SK-N-MC (cell line): ENCODE measurements around the gene EGFL8.
"Not testable (repeated sequence)": the region's sequence is repeated elsewhere in the genome, so short reads cannot be mapped to it uniquely, and the experiment has no call there.

Experiments
- DNase-seq: peaks from one replicate; pipeline ENCODE4 v3.0.0-alpha.2; 2011; ENCODE audit warnings: low read depth, low spot score
- H3K27ac ChIP-seq: fragments of 200-600 bp; sonication (generic); 2 replicates; pipeline ENCODE4 v1.5.1; 2016; ENCODE audit warnings: mixed run types
- H3K36me3 ChIP-seq: fragments of 200-600 bp; sonication (generic); 2 replicates; pipeline ENCODE4 v1.6.1; 2017; ENCODE audit warnings: antibody characterized with exemption, low read length, mixed read lengths; ENCODE audit not compliant: insufficient read depth
- H3K4me3 ChIP-seq: fragments of 200-600 bp; sonication (generic); 2 replicates; pipeline ENCODE4 v1.5.1; 2016
- H3K9ac ChIP-seq: fragments of 200-600 bp; sonication (generic); 2 replicates; pipeline ENCODE4 v1.8.0; 2017; ENCODE audit warnings: mixed run types, mixed read lengths; ENCODE audit not compliant: insufficient read length
- H3K9me3 ChIP-seq: fragments of 200-600 bp; sonication (generic); 2 replicates; pipeline ENCODE4 v1.6.1; 2017; ENCODE audit warnings: low read depth, mild to moderate bottlenecking, antibody characterized with exemption, low read length, moderate library complexity, mixed read lengths
- EZH2 ChIP-seq: fragments of 200-600 bp; sonication (generic); IDR thresholded peaks from one replicate; pipeline ENCODE4 v1.6.1; 2017; ENCODE audit warnings: antibody characterized with exemption
- FOXP2 ChIP-seq: optimal IDR thresholded peaks from 2 replicates; pipeline ENCODE3; 2011; ENCODE audit warnings: mild to moderate bottlenecking, moderate library complexity; ENCODE audit not compliant: insufficient read depth; ENCODE audit errors: extremely low read length, control extremely low read depth
- POLR2AphosphoS5 ChIP-seq: IDR thresholded peaks from 2 replicates; pipeline ENCODE4 v1.6.1; 2012; ENCODE audit warnings: mild to moderate bottlenecking, low read depth, low read length, borderline replicate concordance

The EGFL8 gene

DNA sequence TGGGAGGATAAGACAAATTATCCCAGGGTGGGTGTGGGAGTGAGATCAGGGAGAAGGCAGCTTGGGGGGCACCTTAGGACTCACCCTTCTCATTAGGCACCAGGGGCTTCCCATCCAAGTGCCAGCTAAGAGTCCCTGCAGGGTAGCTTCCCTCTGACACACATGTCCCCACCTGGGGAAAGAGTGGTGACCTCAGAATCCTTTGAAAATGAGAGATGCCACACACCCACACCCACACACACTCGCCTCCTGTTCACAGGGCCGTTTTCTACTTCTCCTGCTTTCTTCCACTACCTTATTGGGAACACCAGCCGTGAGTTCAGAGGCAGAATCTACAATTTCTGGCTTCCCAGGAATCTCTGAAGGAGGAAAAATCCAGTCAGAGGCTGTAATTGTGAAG lies 18.6 kb downstream of the EGFL8 start:
- TF ChIP-seq EZH2 (no peak), POLR2AphosphoS5 (0 out of 2 replicates have a peak, but pooled peaks have one; percentile 2)
- H3K9ac ChIP-seq = no peak overlapping the region
- H3K4me3 ChIP-seq = no peak overlapping the region
- DNase-seq = no peak
- H3K27ac ChIP-seq = peak overlapping the region; percentile 63; the same call in 1 of the 2 replicates
- peaks cover 42% of the 10 kb centered on the region for H3K36me3 ChIP-seq
- no peaks in the 10 kb centered on the region for H3K9me3 ChIP-seq

- TF ChIP-seq POLR2AphosphoS5 (peak; percentile 10; the same call in 1 of the 2 replicates), FOXP2 (no peak), EZH2 (no peak)
- Histone ChIP-seq H3K36me3 (peaks cover 46% of the 10 kb centered on the region), H3K4me3 (no peak overlapping the region), H3K9me3 (no peaks in the 10 kb centered on the region), H3K27ac (peak overlapping the region; percentile 63; the same call in 1 of the 2 replicates), H3K9ac (no peak overlapping the region)
- DNase-seq = no peak
Measured at GRCh38 chr6:32183483-32184083, 19.2 kb downstream of the EGFL8 start.

- H3K9me3 ChIP-seq = no peaks in the 10 kb centered on the region
- H3K9ac ChIP-seq = no peak within 1 kb of the TSS
- TF ChIP-seq EZH2 (no peak), FOXP2 (no peak), POLR2AphosphoS5 (peak; percentile 41)
- peak within 1 kb of the TSS; percentile 63; the same call in 1 of the 2 replicates for H3K27ac ChIP-seq
- H3K4me3 ChIP-seq = no peak within 1 kb of the TSS
- peaks cover 46% of the 10 kb centered on the region for H3K36me3 ChIP-seq
- no peak for DNase-seq
Measured at GRCh38 chr6:32184084-32184640, 19.8 kb downstream of the EGFL8 start, which contains the start of gene AGER. TSS of gene AGER (minus strand) at chr6:32184253. CDS start at chr6:32184222, 31 bp downstream.

GRCh38 chr6:32185681-32186131 lies 21.3 kb downstream of the EGFL8 start:
- peaks cover 43% of the 10 kb centered on the region for H3K36me3 ChIP-seq
- not testable (repeated sequence) for H3K9ac ChIP-seq, H3K9me3 ChIP-seq, H3K27ac ChIP-seq, H3K4me3 ChIP-seq, DNase-seq

DNA sequence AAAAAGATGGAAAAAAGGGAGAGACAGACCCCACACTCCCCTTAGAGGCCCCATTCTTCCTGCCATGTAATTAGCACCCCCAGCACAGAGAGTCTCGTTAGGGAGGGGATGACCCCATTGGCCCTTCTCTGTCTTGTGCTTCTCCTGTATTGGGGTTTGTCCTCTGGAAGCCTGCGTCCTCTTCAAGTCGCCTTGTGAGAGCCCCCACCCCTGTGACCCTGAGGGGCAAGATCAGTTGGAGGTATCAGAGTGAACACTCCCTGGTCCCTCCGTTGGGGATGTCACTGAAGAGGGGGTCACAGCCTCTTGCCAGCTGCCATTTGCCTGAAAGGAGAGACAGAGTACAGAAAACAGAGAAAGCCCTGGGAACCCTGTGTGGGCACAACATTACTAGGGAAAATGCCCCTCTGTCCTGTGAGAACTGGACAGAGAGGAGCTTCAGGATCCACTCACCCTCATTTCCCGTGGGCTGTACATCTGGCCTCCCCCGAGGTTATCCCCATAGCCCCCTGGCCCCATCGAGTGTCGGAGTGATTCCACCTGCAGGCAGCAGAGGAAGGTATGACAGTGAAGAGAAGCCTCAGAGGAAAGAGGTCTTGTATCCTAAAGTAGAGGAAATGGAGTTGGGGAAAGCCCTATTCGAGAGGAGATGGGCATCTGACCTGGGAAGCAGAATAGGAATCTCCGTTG lies 21.9 kb downstream of the EGFL8 start:
- Histone ChIP-seq H3K36me3 (peaks cover 37% of the 10 kb centered on the region), H3K9ac (peak overlapping the region; percentile 20), H3K27ac (peak overlapping the region; percentile 62)
- H3K9me3 ChIP-seq, DNase-seq, H3K4me3 ChIP-seq: not testable (repeated sequence)

GRCh38 chr6:32187009-32187709 lies 22.8 kb downstream of the EGFL8 start:
- peak overlapping the region; percentile 62 for H3K27ac ChIP-seq
- no peak for DNase-seq
- TF ChIP-seq EZH2 (no peak), POLR2AphosphoS5 (no peak), FOXP2 (no peak)
- H3K9me3 ChIP-seq = no peaks in the 10 kb centered on the region
- no peak overlapping the region for H3K4me3 ChIP-seq
- H3K36me3 ChIP-seq = peaks cover 36% of the 10 kb centered on the region
- peak overlapping the region; percentile 20 for H3K9ac ChIP-seq

- peak overlapping the region; percentile 87; the same call in 1 of the 2 replicates for H3K4me3 ChIP-seq
- not testable (repeated sequence) for DNase-seq, H3K27ac ChIP-seq, H3K9me3 ChIP-seq
- H3K36me3 ChIP-seq = peaks cover 30% of the 10 kb centered on the region
- H3K9ac ChIP-seq = peak overlapping the region; percentile 90
Measured at GRCh38 chr6:32187725-32188380, 23.5 kb downstream of the EGFL8 start.

- H3K36me3 ChIP-seq = peaks cover 24% of the 10 kb centered on the region
- no peak for DNase-seq
- TF ChIP-seq EZH2 (no peak), FOXP2 (no peak), POLR2AphosphoS5 (no peak; the same call in 1 of the 2 replicates)
- H3K4me3 ChIP-seq = peak overlapping the region; percentile 87
- H3K27ac ChIP-seq = peak overlapping the region; percentile 87
- peak overlapping the region; percentile 90 for H3K9ac ChIP-seq
- H3K9me3 ChIP-seq = no peaks in the 10 kb centered on the region
Measured at GRCh38 chr6:32188381-32189068, 24.1 kb downstream of the EGFL8 start.
